ENCODE measurements around the gene KAT7. TPM values are rescaled to one million over a fixed set of nuclear protein-coding genes. Genes with fewer than 3 reads are reported as not detected.
"Not testable (repeated sequence)": the region's sequence is repeated elsewhere in the genome, so short reads cannot be mapped to it uniquely, and the experiment has no call there.

The KAT7 gene
- total RNA-seq, 1 donor from 2014 or later: 63.2 TPM

DNA sequence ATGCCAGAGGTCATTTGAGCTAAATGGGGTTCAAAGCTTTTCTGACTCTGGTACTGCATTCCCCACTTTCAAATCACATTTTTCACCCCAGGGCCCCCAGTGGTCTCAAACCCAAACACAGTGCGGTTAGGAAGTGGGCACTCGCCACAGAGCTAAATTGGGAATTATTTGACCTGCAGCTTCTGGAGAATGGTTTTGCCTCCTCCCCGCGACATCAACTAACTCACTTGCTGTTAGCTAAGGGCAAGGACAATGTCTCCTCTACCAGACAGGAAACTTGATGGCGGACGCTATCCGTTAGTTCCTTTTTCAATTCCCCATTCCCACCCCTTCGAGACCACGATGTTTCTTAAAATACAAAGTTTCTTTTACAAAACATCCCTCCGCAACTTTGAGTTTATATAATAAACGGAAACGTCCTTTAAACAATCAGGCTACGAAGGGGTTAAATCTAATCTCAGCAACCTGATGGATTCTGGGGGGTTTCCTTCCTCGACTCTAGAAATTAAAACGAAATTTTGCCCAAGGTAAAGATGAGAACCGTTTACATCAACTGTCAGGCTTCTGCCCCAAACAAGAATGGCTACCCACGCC lies 500 bp upstream of the KAT7 start:
- DNase-seq (ENCODE audit: low spot score): no peak
- intact Hi-C loops (cut with DNase I): loop anchor here (1.0 to 10.0 kb wide), 2 partner anchors 63 to 83 kb away; partner anchors contain the start of gene SLC35B1

- DNase-seq (ENCODE audit: low spot score): no peak
- intact Hi-C loops (cut with DNase I): loop anchor here (10.0 kb wide), 1 partner anchor 84 kb away; the partner anchor contains the start of gene SLC35B1
These were observed 730 bp downstream of the KAT7 start for GRCh38 chr17:49789243-49789578.

DNA sequence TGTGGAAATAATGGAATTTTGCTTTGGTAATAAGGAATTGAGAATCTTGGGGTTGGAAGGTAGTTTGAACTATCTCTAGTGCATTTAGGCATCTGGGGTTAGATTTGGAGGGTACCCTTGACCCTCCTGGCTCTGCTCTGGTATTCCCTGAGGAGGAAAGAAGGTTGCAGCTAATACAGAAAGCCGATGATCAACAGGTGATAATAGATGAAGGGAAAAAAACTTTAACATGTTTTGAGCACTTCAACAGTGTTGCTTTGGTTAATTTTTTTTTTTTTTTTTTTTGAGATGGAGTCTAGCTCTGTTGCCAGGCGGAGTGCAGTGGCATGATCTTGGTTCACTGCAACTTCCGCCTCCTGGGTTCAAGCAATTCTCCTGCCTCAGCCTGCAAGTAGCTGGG lies 4.8 kb downstream of the KAT7 start:
- intact Hi-C loops (cut with DNase I): no loop called here
- no peak for DNase-seq (ENCODE audit: low spot score)

DNA sequence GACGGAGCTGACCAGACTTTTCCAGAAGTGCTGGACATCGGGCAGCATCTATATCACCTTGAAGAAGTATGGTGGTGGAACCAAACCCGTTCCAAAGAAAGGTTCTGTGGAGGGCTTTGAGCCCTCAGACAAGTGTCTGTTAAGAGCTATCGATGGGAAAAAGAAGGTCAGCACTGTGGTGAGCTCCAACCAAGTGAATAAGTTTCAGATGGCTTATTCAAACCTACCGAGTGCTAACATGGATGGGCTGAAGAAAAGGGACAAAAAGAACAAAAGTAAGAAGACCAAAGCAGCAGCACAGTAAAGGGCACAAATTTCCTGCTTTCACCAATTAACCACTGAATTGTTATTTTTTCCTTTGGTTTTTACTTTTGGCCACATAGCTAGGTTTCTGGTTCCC lies 6.9 kb downstream of the KAT7 start:
- intact Hi-C loops (cut with DNase I): no loop called here
- no peak for DNase-seq (ENCODE audit: low spot score)

DNA sequence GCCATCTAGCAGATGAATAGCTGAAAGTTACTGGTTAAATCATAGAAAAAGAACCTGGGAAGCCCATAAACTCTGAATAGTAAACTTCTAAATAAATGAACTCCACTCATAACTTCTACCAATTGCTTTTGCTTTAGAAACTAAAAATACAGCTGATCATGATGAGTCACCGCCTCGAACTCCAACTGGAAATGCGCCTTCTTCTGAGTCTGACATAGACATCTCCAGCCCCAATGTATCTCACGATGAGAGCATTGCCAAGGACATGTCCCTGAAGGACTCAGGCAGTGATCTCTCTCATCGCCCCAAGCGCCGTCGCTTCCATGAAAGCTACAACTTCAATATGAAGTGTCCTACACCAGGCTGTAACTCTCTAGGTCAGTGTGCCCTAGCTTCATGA lies 9.7 kb downstream of the KAT7 start:
- intact Hi-C loops (cut with DNase I): no loop called here
- DNase-seq (ENCODE audit: low spot score): no peak

GRCh38 chr17:49798738-49799137 lies 10.3 kb downstream of the KAT7 start:
- intact Hi-C loops (cut with DNase I): no loop called here

GRCh38 chr17:49809056-49809455 lies 20.6 kb downstream of the KAT7 start:
- intact Hi-C loops (cut with DNase I): no loop called here
- DNase-seq (ENCODE audit: low spot score): no peak

More at GRCh38 chr17:49798738-49799137, 10.3 kb downstream of the KAT7 start:
- DNase-seq (ENCODE audit: low spot score): no peak

DNA sequence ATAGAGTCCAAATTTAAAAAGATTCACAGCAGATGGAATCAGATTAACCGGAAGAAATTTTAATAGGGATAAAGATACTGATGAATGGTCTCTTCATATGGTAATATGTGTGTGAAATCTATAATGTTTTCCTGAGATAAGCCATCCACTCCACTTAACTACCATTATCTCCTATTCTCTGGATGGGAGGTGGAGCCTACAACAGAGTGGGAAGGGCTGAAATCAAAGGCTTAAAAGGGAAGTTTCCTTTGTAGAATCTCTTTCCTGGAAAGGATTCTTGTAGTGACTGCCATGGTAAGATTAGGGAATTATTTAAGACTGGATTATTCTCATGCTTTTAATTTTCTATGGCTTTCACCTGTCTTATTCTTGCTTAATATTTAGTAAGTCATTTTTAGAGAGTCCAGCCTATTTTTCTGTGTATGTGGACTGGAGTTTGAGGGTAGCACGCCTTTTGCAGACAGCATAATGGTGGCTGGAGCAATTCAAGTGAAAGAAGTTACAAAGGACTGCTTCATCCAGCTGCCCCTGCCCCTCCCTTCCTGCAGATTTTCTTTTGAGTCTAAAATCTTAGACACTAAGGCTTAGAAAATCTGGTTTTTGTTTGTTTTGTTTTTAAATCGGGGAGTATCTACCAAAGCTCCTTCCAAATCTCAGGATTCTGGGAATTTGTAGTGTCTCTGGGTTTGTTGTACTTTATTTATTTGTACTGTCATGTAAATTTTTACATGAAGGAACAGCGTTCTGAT lies 26.5 kb downstream of the KAT7 start:
- intact Hi-C loops (cut with DNase I): no loop called here

GRCh38 chr17:49815761-49816281 lies 27.3 kb downstream of the KAT7 start:
- intact Hi-C loops (cut with DNase I): no loop called here
- no peak for DNase-seq (ENCODE audit: low spot score)

More for the DNA sequence above, 26.5 kb downstream of the KAT7 start:
- no peak for DNase-seq (ENCODE audit: low spot score)

GRCh38 chr17:49817993-49818392 lies 29.5 kb downstream of the KAT7 start:
- no peak for DNase-seq (ENCODE audit: low spot score)
- intact Hi-C loops (cut with DNase I): no loop called here

DNA sequence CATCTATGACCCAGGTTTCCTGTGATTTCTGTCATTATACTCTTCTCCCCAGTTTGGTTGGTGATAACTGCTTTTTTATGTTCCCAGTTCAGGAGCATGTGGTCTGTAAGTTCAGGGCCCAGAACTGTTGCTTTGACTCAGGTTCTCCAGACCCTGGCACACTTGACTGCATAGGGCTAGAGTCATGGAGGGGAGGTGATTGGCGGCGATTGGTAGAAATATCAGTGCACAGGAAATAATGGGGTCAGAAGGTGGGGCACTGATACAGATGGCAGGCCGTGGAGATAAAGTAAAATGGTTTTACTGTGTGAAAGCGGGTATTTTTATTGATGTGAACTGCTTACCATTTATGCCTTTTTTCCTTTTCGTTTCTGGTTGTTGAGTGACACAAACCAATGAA lies 30.7 kb downstream of the KAT7 start:
- no peak for DNase-seq (ENCODE audit: low spot score)
- intact Hi-C loops (cut with DNase I): no loop called here

DNA sequence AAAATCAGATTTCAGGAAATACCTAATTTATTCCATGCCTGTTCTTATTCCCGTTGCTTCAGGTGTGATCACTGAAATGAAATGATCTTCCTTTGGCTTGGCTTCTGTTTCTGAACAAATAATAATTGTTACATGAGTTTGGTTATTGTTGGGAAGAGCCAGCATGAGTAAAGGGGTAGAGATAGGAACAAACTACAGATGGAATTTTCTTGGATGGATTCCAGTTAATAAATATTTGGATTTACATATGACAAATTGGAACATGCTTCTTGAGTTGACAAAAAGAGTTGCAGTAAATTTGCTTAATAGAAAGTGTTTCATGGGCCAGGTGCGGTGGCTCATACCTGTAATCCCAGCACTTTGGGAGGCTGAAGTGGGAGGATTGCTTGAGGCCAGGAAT lies 31.2 kb downstream of the KAT7 start:
- no peak for DNase-seq (ENCODE audit: low spot score)
- intact Hi-C loops (cut with DNase I): no loop called here

DNA sequence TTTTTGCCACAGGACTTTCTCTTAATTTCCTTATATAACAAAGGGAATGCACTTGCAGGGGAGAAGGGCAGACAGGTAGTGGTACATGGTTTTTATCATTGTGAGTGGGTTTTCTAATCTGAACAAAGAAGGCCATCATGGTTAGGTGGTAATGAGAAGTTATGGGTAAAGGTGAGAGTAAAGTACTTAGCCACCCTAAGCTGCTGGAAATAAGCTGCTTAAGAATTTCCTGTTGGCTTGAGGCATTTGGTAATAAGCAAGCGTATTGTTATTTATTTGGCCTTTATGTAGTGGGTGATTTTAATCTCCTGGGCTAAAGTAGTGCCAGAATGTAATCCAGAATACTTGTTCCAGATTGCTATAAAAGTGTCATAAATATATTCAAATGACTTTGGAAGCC lies 32.3 kb downstream of the KAT7 start:
- no peak for DNase-seq (ENCODE audit: low spot score)
- intact Hi-C loops (cut with DNase I): no loop called here

DNA sequence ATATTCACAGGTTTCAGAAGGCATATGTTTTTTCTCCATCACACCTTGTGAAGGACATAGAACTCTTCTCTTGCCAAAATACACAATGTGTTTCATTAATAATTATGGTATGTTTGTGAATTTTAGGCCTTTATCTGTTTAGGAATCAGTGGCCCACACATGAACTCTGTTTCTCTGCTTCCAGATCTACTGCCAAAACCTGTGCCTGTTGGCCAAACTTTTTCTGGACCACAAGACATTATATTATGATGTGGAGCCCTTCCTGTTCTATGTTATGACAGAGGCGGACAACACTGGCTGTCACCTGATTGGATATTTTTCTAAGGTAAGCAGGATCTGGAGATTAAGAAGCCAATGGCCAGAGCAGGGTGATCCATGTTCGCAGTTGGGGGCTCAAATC lies 33.0 kb downstream of the KAT7 start:
- intact Hi-C loops (cut with DNase I): no loop called here
- no peak for DNase-seq (ENCODE audit: low spot score)

DNA sequence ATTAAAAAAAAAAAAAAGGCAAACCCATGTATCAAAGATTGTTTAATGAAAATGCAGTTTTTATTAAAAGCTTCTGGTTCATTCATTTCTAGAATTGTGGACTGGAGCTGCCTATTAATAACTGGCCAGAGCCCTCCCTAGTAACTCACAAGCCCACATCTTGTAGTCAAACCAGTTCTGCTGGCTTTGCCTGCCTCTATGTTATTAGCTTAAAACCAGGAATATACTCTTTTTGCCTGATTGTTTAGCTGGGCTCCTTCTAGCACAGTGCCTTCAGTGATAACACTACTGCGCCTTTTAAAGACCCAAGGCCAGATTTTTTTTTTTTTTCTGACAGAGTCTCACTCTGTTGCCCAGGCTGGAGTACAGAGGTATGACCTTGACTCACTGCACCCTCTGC lies 33.4 kb downstream of the KAT7 start:
- DNase-seq (ENCODE audit: low spot score): no peak
- intact Hi-C loops (cut with DNase I): no loop called here

- no peak for DNase-seq (ENCODE audit: low spot score)
- intact Hi-C loops (cut with DNase I): no loop called here
These were observed 34.3 kb downstream of the KAT7 start for GRCh38 chr17:49822829-49823228.

GRCh38 chr17:49823614-49824013 lies 35.1 kb downstream of the KAT7 start:
- DNase-seq (ENCODE audit: low spot score): no peak
- intact Hi-C loops (cut with DNase I): no loop called here

- no peak for DNase-seq (ENCODE audit: low spot score)
- intact Hi-C loops (cut with DNase I): no loop called here
These were observed 37.2 kb downstream of the KAT7 start for GRCh38 chr17:49825645-49826044.

DNA sequence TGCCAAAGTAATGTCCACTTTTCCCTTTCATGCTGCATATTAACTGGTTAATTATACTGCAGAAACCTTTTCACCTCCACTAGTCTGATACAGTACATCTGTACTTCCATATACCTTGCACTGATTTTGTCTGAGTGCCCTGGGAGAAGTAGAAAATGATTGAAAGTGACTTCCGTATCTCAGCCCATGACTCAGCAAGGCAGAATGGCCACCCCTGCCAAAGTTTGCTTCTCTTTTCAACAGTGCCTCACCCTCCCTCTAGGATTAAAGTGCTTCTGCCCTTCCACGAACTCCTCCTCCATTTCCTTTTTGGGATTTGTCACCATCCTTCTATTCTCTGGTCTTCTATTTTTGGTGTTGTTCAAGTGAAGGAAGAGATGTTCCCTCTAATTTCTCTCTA lies 39.8 kb downstream of the KAT7 start:
- intact Hi-C loops (cut with DNase I); DNase-seq (ENCODE audit: low spot score): not testable (repeated sequence)

DNA sequence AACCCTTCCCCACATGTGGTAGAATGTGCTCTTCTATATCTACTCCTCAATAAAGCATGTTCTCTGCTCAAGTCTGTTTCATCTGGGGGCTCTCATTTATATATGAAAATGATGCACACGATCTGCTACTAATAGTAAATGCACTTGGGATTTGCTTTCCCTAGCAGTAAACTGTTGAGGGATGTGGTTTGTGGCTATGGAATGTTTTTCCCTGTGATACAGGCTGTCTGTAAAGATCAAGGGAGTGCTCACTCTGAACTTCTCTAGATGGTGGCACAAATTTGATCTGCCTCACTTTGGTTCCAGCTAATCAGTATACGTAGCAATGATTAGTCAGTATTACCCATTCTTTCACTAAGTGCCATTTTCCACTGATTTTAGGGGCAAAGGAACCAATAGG lies 40.5 kb downstream of the KAT7 start:
- no peak for DNase-seq (ENCODE audit: low spot score)
- intact Hi-C loops (cut with DNase I): no loop called here

- intact Hi-C loops (cut with DNase I): no loop called here
These were observed 42.1 kb downstream of the KAT7 start for GRCh38 chr17:49830605-49831004.

More at GRCh38 chr17:49830605-49831004, 42.1 kb downstream of the KAT7 start:
- no peak for DNase-seq (ENCODE audit: low spot score)
